GM12878 (cell line): Measurements from ENCODE around the gene POLR3E. TPM values are rescaled to one million over a fixed set of nuclear protein-coding genes. Genes with fewer than 3 reads are reported as not detected.
A peak's percentile ranks its signal among the peaks of the same experiment; 100 is the strongest.

Experiments
- ATAC-seq: fragments of 200-7000 bp; cut with Tn5 transposase; 3 replicates; pipeline ENCODE4 v1.9.1; 2020; ENCODE audit warnings: mild to moderate bottlenecking, moderate library complexity
- BruUV-seq: library from RNA; stranded (reverse); fragments of 400-500 nt; replicated peaks from 2 replicates; lab custom pipeline; 2021; lab: Mats Ljungman, UMichigan
- CTCF ChIA-PET: fragments of 300-600 bp; sonication (Branson Sonifier 250); formaldehyde crosslinking; extraction: SDS; loops from one replicate; lab custom pipeline; 2021; ENCODE audit warnings: inconsistent platforms; lab: Yijun Ruan, JAX
- POLR2A ChIA-PET: fragments of 350-600 bp; formaldehyde crosslinking; extraction: SDS; loops from one replicate; lab custom pipeline; 2021; ENCODE audit warnings: inconsistent platforms; lab: Charles Lee
- RAD21 ChIA-PET: fragments of 300-600 bp; sonication (Branson Sonifier 250); formaldehyde crosslinking; loops from one replicate; lab custom pipeline; 2023; ENCODE audit warnings: antibody characterized with exemption; ENCODE audit not compliant: unreplicated experiment; lab: Charles Lee
- SMC1A ChIA-PET: fragments of 300-600 bp; sonication (Branson Sonifier 250); formaldehyde crosslinking; loops from one replicate; lab custom pipeline; 2023; ENCODE audit not compliant: unreplicated experiment, uncharacterized antibody; lab: Charles Lee
- DNase-seq: peaks from one replicate; pipeline ENCODE4 v3.0.0-alpha.2; 2011; ENCODE audit warnings: low read depth, low spot score
- FAIRE-seq: peaks from 3 replicates; lab custom pipeline; 2011; peaks lifted over from hg19 to GRCh38; lab: Jason Lieb, UNC
- H2AFZ ChIP-seq: 2 replicates; pipeline ENCODE4 v1.6.0; 2011; ENCODE audit warnings: low read depth, low read length, control low read depth; ENCODE audit not compliant: control insufficient read depth
- H3K27ac ChIP-seq: 2 replicates; pipeline ENCODE4 v1.5.1; 2011; ENCODE audit warnings: control low read depth; ENCODE audit not compliant: control insufficient read depth, insufficient read depth
- H3K27me3 ChIP-seq, 2 experiments: replicated peaks in 1 of 2; 2 replicates each; pipeline versions ENCODE4 v1.6.0 to v1.6.1; 2011; ENCODE audit warnings: low read length in 1 of 2; ENCODE audit not compliant: control insufficient read depth in 2 of 2, insufficient read depth in 2 of 2
- H3K36me3 ChIP-seq, 2 experiments: 2 replicates each; pipeline ENCODE4 v1.5.1; 2011; ENCODE audit warnings: low read length in 1 of 2; ENCODE audit not compliant: control insufficient read depth in 2 of 2, insufficient read depth in 2 of 2
- H3K4me1 ChIP-seq: 2 replicates; pipeline ENCODE4 v1.6.1; 2011; ENCODE audit warnings: mild to moderate bottlenecking, low read length, moderate library complexity, mixed read lengths; ENCODE audit not compliant: control insufficient read depth, insufficient read depth
- H3K4me2 ChIP-seq: 2 replicates; pipeline ENCODE4 v1.6.0; 2011; ENCODE audit warnings: control low read depth; ENCODE audit not compliant: control insufficient read depth, insufficient read depth
- H3K4me3 ChIP-seq: fragments of 200-600 bp; sonication (generic); 2 replicates; pipeline ENCODE4 v1.5.1; 2016
- H3K79me2 ChIP-seq: 2 replicates; pipeline ENCODE4 v1.6.0; 2011; ENCODE audit warnings: low read length; ENCODE audit not compliant: control insufficient read depth, insufficient read depth
- H3K9ac ChIP-seq: 2 replicates; pipeline ENCODE4 v1.8.0; 2011; ENCODE audit warnings: low read length, control low read depth, mixed read lengths; ENCODE audit not compliant: control insufficient read depth, insufficient read depth
- H3K9me3 ChIP-seq: replicated peaks from 3 replicates; pipeline ENCODE4 v1.5.1; 2011; ENCODE audit warnings: mild to moderate bottlenecking, low read length; ENCODE audit not compliant: control insufficient read depth, insufficient read depth
- H4K20me1 ChIP-seq: 2 replicates; pipeline ENCODE4 v1.6.0; 2011; ENCODE audit not compliant: control insufficient read depth, insufficient read depth
- GABPA ChIP-seq: IDR thresholded peaks from 2 replicates; pipeline ENCODE4 v1.6.1; 2014; ENCODE audit warnings: antibody characterized with exemption, low read depth, mild to moderate bottlenecking, inconsistent platforms
- HDAC6 ChIP-seq: fragments of 200-600 bp; sonication (generic); IDR thresholded peaks from one replicate; pipeline ENCODE4 v1.8.0; 2017; ENCODE audit warnings: antibody characterized with exemption; ENCODE audit not compliant: unreplicated experiment
- LARP7 ChIP-seq: fragments of 450-650 bp; IDR thresholded peaks from 2 replicates; pipeline ENCODE4 v1.6.1; 2017; ENCODE audit warnings: mild to moderate bottlenecking
- NFIC ChIP-seq: IDR thresholded peaks from 2 replicates; pipeline ENCODE4 v1.6.1; 2012; ENCODE audit warnings: low read depth, mild to moderate bottlenecking, inconsistent platforms, low read length, moderate library complexity
- NFYB ChIP-seq: IDR thresholded peaks from 2 replicates; pipeline ENCODE4 v1.6.1; 2011; ENCODE audit warnings: low read depth, mild to moderate bottlenecking, low read length, improper control_type of control experiment, moderate library complexity; ENCODE audit not compliant: insufficient read depth
- PAX5 ChIP-seq: IDR thresholded peaks from 2 replicates; pipeline ENCODE4 v1.6.1; 2011; ENCODE audit warnings: low read depth, low read length, borderline replicate concordance
- SIN3A ChIP-seq: IDR thresholded peaks from 2 replicates; pipeline ENCODE4 v1.6.1; 2012; ENCODE audit warnings: low read depth, low read length, improper control_type of control experiment
- WGBS: methylation state at CpG from one replicate; pipeline ENCODE4 v1.1.6; 2016; ENCODE audit warnings: low lambda C conversion rate; ENCODE audit not compliant: insufficient replicate concordance, insufficient coverage; ENCODE audit errors: missing lambda C conversion rate; 5-methylcytosine and 5-hydroxymethylcytosine counted together
- in situ Hi-C: fragments of 300-500 bp; cut with MboI; formaldehyde crosslinking; loops from 9 replicates; pipeline ENCODE4 v1.14.3; 2018; ENCODE audit warnings: mixed read lengths
- intact Hi-C: fragments of 100-400 bp; cut with micrococcal nuclease; formaldehyde crosslinking; loops from one replicate; pipeline ENCODE4 v1.14.2; 2022; ENCODE audit not compliant: unreplicated experiment
- polyA plus RNA-seq, 11 experiments: library from polyadenylated mRNA; depleted of rRNA in 4 of 11; unstranded in 6 of 11; stranded (reverse) in 5 of 11; fragments of >200 nt; fragmentation: Nextera tagmentation in 4 of 11; fragmentation: Illumina TruSeq in 1 of 11; extraction: Ambion mirVana in 4 of 11; extraction: Trizol in 1 of 11; gene quantifications; 1 replicate in 1 of 11; 2 replicates in 10 of 11; pipeline versions ENCODE4 v1.2.1 to v1.2.3, GENCODE V29; 2011 to 2016; ENCODE audit warnings: inconsistent platforms in 2 of 11, missing spikeins in 2 of 11, low read depth in 1 of 11
- total RNA-seq, 4 experiments: library from RNA; depleted of rRNA in 3 of 4; stranded (reverse); fragments of >200 nt in 3 of 4; fragmentation: Illumina TruSeq in 1 of 4; extraction: Trizol in 1 of 4; gene quantifications; 2 replicates each; pipeline versions ENCODE4 v1.2.1 to v1.2.3, GENCODE V29; 2013 to 2021
- TF ChIP-seq, protein P1 (sequence below): IDR thresholded peaks from 2 replicates; pipeline ENCODE4 v1.6.1; 2011; ENCODE audit warnings: borderline replicate concordance, low read depth, mild to moderate bottlenecking, moderate library complexity, mixed read lengths, low read length; ENCODE audit not compliant: insufficient read depth; ENCODE audit errors: extremely low read length
- TF ChIP-seq, protein P2 (sequence below): fragments of 450-650 bp; IDR thresholded peaks from 2 replicates; pipeline ENCODE4 v1.6.1; 2016; ENCODE audit warnings: mild to moderate bottlenecking

POLR3E gene
- total and polyA plus RNA-seq, 10 of the 15 experiments (the other 5 are each of a cell fraction or from before 2014, with no cell fraction given) = 11.1 to 79.5 (median 39.7) TPM

- BruUV-seq = no TSS peak
- TF ChIP-seq PAX5 = no peak
- TF ChIP-seq NFIC = no peak
- TF ChIP-seq HDAC6 = no peak
- DNase-seq (no peak), FAIRE-seq (no peak), ATAC-seq (no peak)
- Histone ChIP-seq H3K9ac (no peak overlapping the region), H4K20me1 (no peaks in the 10 kb centered on the region), H2AFZ (no peak overlapping the region), H3K27me3 (no peaks in the 10 kb centered on the region), H3K4me2 (no peak overlapping the region), H3K4me1 (no peaks in the 10 kb centered on the region), H3K79me2 (no peaks in the 10 kb centered on the region), H3K36me3 (peaks cover 39 to 43% of the 10 kb centered on the region in 2 experiments; a peak in 3 of 4 replicates), H3K27ac (no peak overlapping the region), H3K9me3 (peaks cover 4% of the 10 kb centered on the region; the same call in 1 of the 3 replicates), H3K4me3 (no peak overlapping the region)
- 96% methylated on average over 5 of the region's 5 CpGs for WGBS
- ChIA-PET POLR2A (no interaction called here), CTCF (interaction anchor here (0.6 kb wide), 1 partner anchor 46 kb away, joined by 7 read pairs; no protein-coding TSS in a partner anchor), SMC1A (interaction anchor here (1.1 kb wide), 1 partner anchor 9 kb away, joined by 3 read pairs; no protein-coding TSS in a partner anchor), RAD21 (no interaction called here)
- in situ Hi-C loops = no loop called here
- intact Hi-C loops = no loop called here
Measured at GRCh38 chr16:22253272-22253671, 43.9 kb upstream of the POLR3E start.

DNA sequence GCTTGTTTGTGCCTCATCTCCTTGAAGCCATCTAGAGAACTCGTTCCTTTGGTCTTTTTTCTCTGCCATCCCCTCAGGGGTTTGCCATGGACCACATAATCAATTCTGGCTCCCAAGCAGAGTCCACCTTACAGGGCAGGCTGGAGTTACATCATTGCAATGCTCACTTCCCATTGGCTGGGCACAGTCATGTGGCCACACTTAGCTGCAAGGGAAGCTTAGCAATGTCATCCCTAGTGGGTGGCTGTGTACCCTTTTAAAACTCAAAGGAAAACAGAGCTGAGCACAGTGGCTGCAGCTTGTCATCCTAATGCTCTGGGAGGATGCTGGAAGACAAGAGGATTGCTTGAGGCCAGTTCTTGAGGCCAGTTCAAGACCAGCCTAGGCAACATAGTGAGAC lies 41.9 kb upstream of the POLR3E start:
- DNase-seq (no peak), ATAC-seq (no peak), FAIRE-seq (no peak)
- SMC1A ChIA-PET = no interaction called here
- RAD21 ChIA-PET = no interaction called here
- no peaks in the 10 kb centered on the region for H3K79me2 ChIP-seq
- H3K9me3 ChIP-seq = peaks cover 4% of the 10 kb centered on the region; the same call in 1 of the 3 replicates
- POLR2A ChIA-PET = no interaction called here
- H3K4me2 ChIP-seq = no peak overlapping the region
- no TSS peak for BruUV-seq
- intact Hi-C loops = no loop called here
- no peaks in the 10 kb centered on the region for H3K27me3 ChIP-seq
- in situ Hi-C loops = no loop called here
- no peaks in the 10 kb centered on the region for H3K4me1 ChIP-seq
- TF ChIP-seq SIN3A (no peak), NFYB (0 out of 2 replicates have a peak, but pooled peaks have one; percentile 33), GABPA (no peak), LARP7 (no peak)
- TF ChIP-seq, protein P1, sequence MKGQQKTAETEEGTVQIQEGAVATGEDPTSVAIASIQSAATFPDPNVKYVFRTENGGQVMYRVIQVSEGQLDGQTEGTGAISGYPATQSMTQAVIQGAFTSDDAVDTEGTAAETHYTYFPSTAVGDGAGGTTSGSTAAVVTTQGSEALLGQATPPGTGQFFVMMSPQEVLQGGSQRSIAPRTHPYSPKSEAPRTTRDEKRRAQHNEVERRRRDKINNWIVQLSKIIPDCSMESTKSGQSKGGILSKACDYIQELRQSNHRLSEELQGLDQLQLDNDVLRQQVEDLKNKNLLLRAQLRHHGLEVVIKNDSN = peak; percentile 72
- TF ChIP-seq, protein P2, sequence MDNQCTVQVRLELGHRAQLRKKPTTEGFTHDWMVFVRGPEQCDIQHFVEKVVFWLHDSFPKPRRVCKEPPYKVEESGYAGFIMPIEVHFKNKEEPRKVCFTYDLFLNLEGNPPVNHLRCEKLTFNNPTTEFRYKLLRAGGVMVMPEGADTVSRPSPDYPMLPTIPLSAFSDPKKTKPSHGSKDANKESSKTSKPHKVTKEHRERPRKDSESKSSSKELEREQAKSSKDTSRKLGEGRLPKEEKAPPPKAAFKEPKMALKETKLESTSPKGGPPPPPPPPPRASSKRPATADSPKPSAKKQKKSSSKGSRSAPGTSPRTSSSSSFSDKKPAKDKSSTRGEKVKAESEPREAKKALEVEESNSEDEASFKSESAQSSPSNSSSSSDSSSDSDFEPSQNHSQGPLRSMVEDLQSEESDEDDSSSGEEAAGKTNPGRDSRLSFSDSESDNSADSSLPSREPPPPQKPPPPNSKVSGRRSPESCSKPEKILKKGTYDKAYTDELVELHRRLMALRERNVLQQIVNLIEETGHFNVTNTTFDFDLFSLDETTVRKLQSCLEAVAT = no peak
- peaks cover 44 to 46% of the 10 kb centered on the region in 2 experiments; a peak in 3 of 4 replicates for H3K36me3 ChIP-seq
- H3K27ac ChIP-seq = no peak overlapping the region
- 100% methylated on average over 1 of the region's 1 CpG for WGBS
- no peak overlapping the region for H2AFZ ChIP-seq
- no peak overlapping the region for H3K4me3 ChIP-seq
- no peak overlapping the region for H3K9ac ChIP-seq
- no peaks in the 10 kb centered on the region for H4K20me1 ChIP-seq
- CTCF ChIA-PET = no interaction called here
